Colonic mucosa (tissue), 4 donors: ENCODE results near the gene ANXA2. TPM values are rescaled to one million over a fixed set of nuclear protein-coding genes. Genes with fewer than 3 reads are reported as not detected.

Experiments used
- DNase-seq: peaks from one replicate; pipeline ENCODE4 v3.0.0-alpha.2; 2020
- H3K27ac ChIP-seq: fragments of 200-600 bp; one replicate; pipeline ENCODE4 v1.8.0; 2021
- H3K27me3 ChIP-seq: fragments of 200-600 bp; one replicate; pipeline ENCODE4 v1.8.0; 2021
- H3K36me3 ChIP-seq: fragments of 200-600 bp; one replicate; pipeline ENCODE4 v1.8.0; 2021
- H3K4me1 ChIP-seq: fragments of 200-600 bp; one replicate; pipeline ENCODE4 v1.8.0; 2021; ENCODE audit warnings: mild to moderate bottlenecking
- H3K4me3 ChIP-seq: fragments of 200-600 bp; one replicate; pipeline ENCODE4 v1.8.0; 2021
- H3K9ac ChIP-seq, 2 donors: one replicate each; pipeline ENCODE4 v1.7.0; 2013; ENCODE audit warnings: control low read depth in 2 of 2, low read depth in 2 of 2, low read length in 2 of 2
- H3K9me3 ChIP-seq: fragments of 200-600 bp; one replicate; pipeline ENCODE4 v1.8.0; 2021
- intact Hi-C: fragments of 100-400 bp; cut with DNase I; formaldehyde crosslinking; loops from one replicate; pipeline ENCODE4 v1.14.1; 2022
- total RNA-seq, 2 donors: library from RNA; stranded (reverse); fragmentation: NEBNext Ultra II Directional in 1 of 2; extraction: Animal tissue kit (Norgen Biotek cat#: 25700) in 1 of 2; gene quantifications; one replicate each; pipeline ENCODE4 v1.2.1, GENCODE V29; 2021
- TF ChIP-seq, protein P1 (sequence below): fragments of 200-600 bp; IDR thresholded peaks from one replicate; pipeline ENCODE4 v1.8.0; 2022; ENCODE audit warnings: antibody characterized with exemption, mild to moderate bottlenecking
- donor health status: healthy.
- donor health status: DM: no; HTN: no; CAD: no.
- donor health status: DM: no; HTN: no; CAD: no.

Gene ANXA2
- total RNA-seq, 2 donors from 2014 or later, result 813 to 816 TPM

GRCh38 chr15:60438646-60439045 lies 40.9 kb upstream of the ANXA2 start:
- Histone ChIP-seq H3K4me1 (no peaks in the 10 kb centered on the region), H3K36me3 (no peaks in the 10 kb centered on the region)

DNA sequence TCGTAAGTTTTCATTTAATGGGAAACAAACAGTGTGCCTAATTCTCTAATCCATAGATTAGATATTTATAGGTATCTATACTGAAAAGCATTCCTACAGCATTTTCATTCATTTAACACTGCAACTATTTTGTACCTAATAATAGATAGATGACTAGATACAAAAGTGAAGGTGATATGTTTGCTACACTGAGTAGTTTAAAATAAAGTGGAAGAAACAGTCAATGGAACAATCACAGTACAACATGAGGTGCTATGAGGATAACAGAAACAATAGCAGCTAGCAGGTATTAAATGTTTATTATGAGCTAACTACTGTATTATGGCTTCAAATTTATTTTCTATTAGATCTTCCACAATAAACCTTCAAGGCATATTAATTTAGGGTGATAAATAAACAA lies 31.1 kb upstream of the ANXA2 start:
- H3K27ac ChIP-seq, result no peak overlapping the region
- TF ChIP-seq, protein P1, sequence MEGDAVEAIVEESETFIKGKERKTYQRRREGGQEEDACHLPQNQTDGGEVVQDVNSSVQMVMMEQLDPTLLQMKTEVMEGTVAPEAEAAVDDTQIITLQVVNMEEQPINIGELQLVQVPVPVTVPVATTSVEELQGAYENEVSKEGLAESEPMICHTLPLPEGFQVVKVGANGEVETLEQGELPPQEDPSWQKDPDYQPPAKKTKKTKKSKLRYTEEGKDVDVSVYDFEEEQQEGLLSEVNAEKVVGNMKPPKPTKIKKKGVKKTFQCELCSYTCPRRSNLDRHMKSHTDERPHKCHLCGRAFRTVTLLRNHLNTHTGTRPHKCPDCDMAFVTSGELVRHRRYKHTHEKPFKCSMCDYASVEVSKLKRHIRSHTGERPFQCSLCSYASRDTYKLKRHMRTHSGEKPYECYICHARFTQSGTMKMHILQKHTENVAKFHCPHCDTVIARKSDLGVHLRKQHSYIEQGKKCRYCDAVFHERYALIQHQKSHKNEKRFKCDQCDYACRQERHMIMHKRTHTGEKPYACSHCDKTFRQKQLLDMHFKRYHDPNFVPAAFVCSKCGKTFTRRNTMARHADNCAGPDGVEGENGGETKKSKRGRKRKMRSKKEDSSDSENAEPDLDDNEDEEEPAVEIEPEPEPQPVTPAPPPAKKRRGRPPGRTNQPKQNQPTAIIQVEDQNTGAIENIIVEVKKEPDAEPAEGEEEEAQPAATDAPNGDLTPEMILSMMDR, result no peak
- H3K4me1 ChIP-seq, result no peaks in the 10 kb centered on the region
- no peaks in the 10 kb centered on the region for H3K9me3 ChIP-seq
- DNase-seq, result no peak
- no peak overlapping the region for H3K9ac ChIP-seq
- no peak overlapping the region for H3K4me3 ChIP-seq
- H3K27me3 ChIP-seq, result no peaks in the 10 kb centered on the region
- intact Hi-C loops, result no loop called here
- no peaks in the 10 kb centered on the region for H3K36me3 ChIP-seq

More at GRCh38 chr15:60438646-60439045, 40.9 kb upstream of the ANXA2 start:
- intact Hi-C loops, result no loop called here
- TF ChIP-seq, protein P1, result no peak
- H3K4me3 ChIP-seq, result no peak overlapping the region
- H3K9me3 ChIP-seq, result no peaks in the 10 kb centered on the region
- no peaks in the 10 kb centered on the region for H3K27me3 ChIP-seq
- no peak for DNase-seq
- no peak overlapping the region for H3K9ac ChIP-seq
- no peak overlapping the region for H3K27ac ChIP-seq

GRCh38 chr15:60426870-60427508 lies 29.2 kb upstream of the ANXA2 start:
- H3K4me3 ChIP-seq, result no peak overlapping the region
- H3K27ac ChIP-seq, result no peak overlapping the region
- H3K4me1 ChIP-seq, result no peaks in the 10 kb centered on the region

GRCh38 chr15:60425461-60425860 lies 27.7 kb upstream of the ANXA2 start:
- Histone ChIP-seq H3K4me1 (no peaks in the 10 kb centered on the region), H3K9ac (no peak overlapping the region), H3K9me3 (no peaks in the 10 kb centered on the region), H3K36me3 (no peaks in the 10 kb centered on the region), H3K27ac (no peak overlapping the region), H3K27me3 (no peaks in the 10 kb centered on the region), H3K4me3 (no peak overlapping the region)
- TF ChIP-seq, protein P1, result no peak
- intact Hi-C loops, result no loop called here
- DNase-seq, result no peak

More at GRCh38 chr15:60426870-60427508, 29.2 kb upstream of the ANXA2 start:
- H3K36me3 ChIP-seq, result no peaks in the 10 kb centered on the region
- no peaks in the 10 kb centered on the region for H3K9me3 ChIP-seq
- TF ChIP-seq, protein P1, result no peak
- H3K9ac ChIP-seq, result no peak overlapping the region
- H3K27me3 ChIP-seq, result no peaks in the 10 kb centered on the region
- no peak for DNase-seq
- intact Hi-C loops, result no loop called here

- no peak overlapping the region for H3K9ac ChIP-seq
- intact Hi-C loops, result no loop called here
- no peak overlapping the region for H3K27ac ChIP-seq
These were observed 26.2 kb upstream of the ANXA2 start for GRCh38 chr15:60424006-60424405.

More at GRCh38 chr15:60424006-60424405, 26.2 kb upstream of the ANXA2 start:
- Histone ChIP-seq H3K27me3 (no peaks in the 10 kb centered on the region), H3K36me3 (no peaks in the 10 kb centered on the region), H3K4me1 (no peaks in the 10 kb centered on the region), H3K9me3 (no peaks in the 10 kb centered on the region), H3K4me3 (no peak overlapping the region)
- DNase-seq, result no peak
- TF ChIP-seq, protein P1, result no peak
